CD4-positive, alpha-beta T cell (primary cell): ENCODE data around the gene PLEKHA5. TPM values are rescaled to one million over a fixed set of nuclear protein-coding genes. Genes with fewer than 3 reads are reported as not detected.

ENCODE experiments used
- ATAC-seq: fragments of 200-7000 bp; cut with Tn5 transposase; one replicate; pipeline ENCODE4 v1.10.0; 2022; ENCODE audit warnings: mild to moderate bottlenecking; ENCODE audit not compliant: poor library complexity
- CTCF ChIA-PET: fragments of 350-600 bp; sonication (Branson Sonifier 250); formaldehyde crosslinking; loops from one replicate; lab custom pipeline; 2021; ENCODE audit warnings: antibody characterized with exemption, inconsistent platforms; lab: Charles Lee
- POLR2A ChIA-PET: fragments of 350-600 bp; sonication (Branson Sonifier 250); formaldehyde crosslinking; loops from one replicate; lab custom pipeline; 2021; ENCODE audit warnings: antibody characterized with exemption, inconsistent platforms; lab: Charles Lee
- DNase-seq, 14 experiments: peaks; one replicate each; pipeline ENCODE4 v3.0.0-alpha.2; 2013 to 2020; ENCODE audit warnings: mixed read lengths in 2 of 14
- H3K27ac ChIP-seq, 2 donors: one replicate each; pipeline versions ENCODE4 v1.5.1 to v1.7.0; 2013; ENCODE audit warnings: low read length in 2 of 2, low read depth in 1 of 2, mild to moderate bottlenecking in 1 of 2
- H3K27me3 ChIP-seq, 2 experiments: 1 replicate in 1 of 2; 2 replicates in 1 of 2; pipeline versions ENCODE4 v1.6.1 to v1.7.0; 2013; ENCODE audit warnings: low read length in 2 of 2, control low read depth in 1 of 2, mild to moderate bottlenecking in 1 of 2, moderate library complexity in 1 of 2; ENCODE audit not compliant: insufficient read depth in 2 of 2, control insufficient read depth in 1 of 2
- H3K36me3 ChIP-seq: one replicate; pipeline ENCODE4 v1.6.1; 2013; ENCODE audit warnings: low read length, control low read depth; ENCODE audit not compliant: insufficient read depth
- H3K4me1 ChIP-seq: one replicate; pipeline ENCODE4 v1.6.1; 2013; ENCODE audit warnings: low read length, control low read depth; ENCODE audit not compliant: insufficient read depth
- H3K4me3 ChIP-seq: one replicate; pipeline ENCODE4 v1.5.1; 2013; ENCODE audit warnings: mild to moderate bottlenecking, low read length, moderate library complexity
- H3K9me3 ChIP-seq, 2 experiments: 1 replicate in 1 of 2; 2 replicates in 1 of 2; pipeline versions ENCODE4 v1.6.1 to v1.7.0; 2013; ENCODE audit warnings: low read length in 2 of 2, mild to moderate bottlenecking in 2 of 2, control low read depth in 1 of 2, moderate library complexity in 1 of 2; ENCODE audit not compliant: control insufficient read depth in 1 of 2, insufficient read depth in 1 of 2
- H3K27ac Mint-ChIP-seq: one replicate; pipeline ENCODE4 v1.8.0; 2020; ENCODE audit warnings: mixed read lengths
- H3K27me3 Mint-ChIP-seq: one replicate; pipeline ENCODE4 v1.8.0; 2021; ENCODE audit warnings: mixed read lengths
- H3K36me3 Mint-ChIP-seq: one replicate; pipeline ENCODE4 v1.8.0; 2021; ENCODE audit warnings: low read depth, mixed read lengths
- H3K4me1 Mint-ChIP-seq: one replicate; pipeline ENCODE4 v1.8.0; 2021; ENCODE audit warnings: low read depth, mixed read lengths
- H3K4me3 Mint-ChIP-seq: one replicate; pipeline ENCODE4 v1.8.0; 2020; ENCODE audit warnings: mild to moderate bottlenecking, mixed read lengths
- H3K9me3 Mint-ChIP-seq: one replicate; pipeline ENCODE4 v1.8.0; 2020; ENCODE audit warnings: mixed read lengths
- intact Hi-C, 2 experiments: fragments of 100-400 bp; cut with DNase I in 1 of 2; cut with micrococcal nuclease in 1 of 2; formaldehyde crosslinking; loops; one replicate each; pipeline versions ENCODE4 v1.15.1 to v1.9.0; 2023 to 2025; cut with DNase I, micrococcal nuclease
- total RNA-seq, 174 experiments: library from RNA in 2 of 174; stranded (reverse) in 2 of 174; gene quantifications; one replicate each; pipeline ENCODE4 v1.2.3 and lab custom pipeline; 2021 to 2026
- TF ChIP-seq, protein P1 (sequence below): fragments of 200-600 bp; IDR thresholded peaks from one replicate; pipeline ENCODE4 v1.8.0; 2022; ENCODE audit warnings: antibody characterized with exemption, mild to moderate bottlenecking

The PLEKHA5 gene
- total RNA-seq, 2 experiments from 2014 or later = 4.5 to 5.4 TPM

DNA sequence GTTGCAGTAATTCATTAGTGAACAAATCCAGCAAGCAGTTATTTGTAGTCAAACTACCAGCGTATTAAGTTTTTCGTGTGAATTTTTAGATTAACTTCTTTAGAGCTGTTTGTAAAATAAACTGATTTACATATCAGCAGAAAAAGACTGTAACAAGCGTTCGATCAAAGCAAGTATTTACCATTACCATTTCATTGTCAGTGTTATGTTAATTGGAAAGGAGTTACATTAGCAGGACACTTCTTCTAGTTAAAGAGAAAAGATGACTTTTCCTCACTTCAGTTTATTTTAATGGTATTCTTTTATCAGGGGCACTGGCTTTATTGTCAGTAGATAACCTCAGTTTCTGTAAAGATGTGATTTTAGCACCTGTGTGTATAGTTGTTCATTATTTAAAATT is 158.6 kb downstream of the PLEKHA5 start:
- H3K4me3 ChIP-seq = no peak overlapping the region
- intact Hi-C loops = loop anchor here in 1 of 2 experiments (5.0 kb wide), 2 partner anchors 106 to 426 kb away; no protein-coding TSS in a partner anchor
- H3K9me3 ChIP-seq = no peaks in the 10 kb centered on the region
- H3K27me3 Mint-ChIP-seq = no peaks in the 10 kb centered on the region
- no peak overlapping the region for H3K4me3 Mint-ChIP-seq
- no peaks in the 10 kb centered on the region for H3K9me3 Mint-ChIP-seq
- DNase-seq = no peak
- H3K27ac Mint-ChIP-seq = no peak overlapping the region
- ChIA-PET POLR2A (no interaction called here), CTCF (no interaction called here)
- no peaks in the 10 kb centered on the region for H3K27me3 ChIP-seq
- no peaks in the 10 kb centered on the region for H3K36me3 Mint-ChIP-seq
- no peaks in the 10 kb centered on the region for H3K4me1 ChIP-seq
- TF ChIP-seq, protein P1, sequence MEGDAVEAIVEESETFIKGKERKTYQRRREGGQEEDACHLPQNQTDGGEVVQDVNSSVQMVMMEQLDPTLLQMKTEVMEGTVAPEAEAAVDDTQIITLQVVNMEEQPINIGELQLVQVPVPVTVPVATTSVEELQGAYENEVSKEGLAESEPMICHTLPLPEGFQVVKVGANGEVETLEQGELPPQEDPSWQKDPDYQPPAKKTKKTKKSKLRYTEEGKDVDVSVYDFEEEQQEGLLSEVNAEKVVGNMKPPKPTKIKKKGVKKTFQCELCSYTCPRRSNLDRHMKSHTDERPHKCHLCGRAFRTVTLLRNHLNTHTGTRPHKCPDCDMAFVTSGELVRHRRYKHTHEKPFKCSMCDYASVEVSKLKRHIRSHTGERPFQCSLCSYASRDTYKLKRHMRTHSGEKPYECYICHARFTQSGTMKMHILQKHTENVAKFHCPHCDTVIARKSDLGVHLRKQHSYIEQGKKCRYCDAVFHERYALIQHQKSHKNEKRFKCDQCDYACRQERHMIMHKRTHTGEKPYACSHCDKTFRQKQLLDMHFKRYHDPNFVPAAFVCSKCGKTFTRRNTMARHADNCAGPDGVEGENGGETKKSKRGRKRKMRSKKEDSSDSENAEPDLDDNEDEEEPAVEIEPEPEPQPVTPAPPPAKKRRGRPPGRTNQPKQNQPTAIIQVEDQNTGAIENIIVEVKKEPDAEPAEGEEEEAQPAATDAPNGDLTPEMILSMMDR = no peak
- no peak for ATAC-seq
- peaks cover 3% of the 10 kb centered on the region for H3K36me3 ChIP-seq
- H3K27ac ChIP-seq = no peak overlapping the region
- H3K4me1 Mint-ChIP-seq = no peaks in the 10 kb centered on the region

DNA sequence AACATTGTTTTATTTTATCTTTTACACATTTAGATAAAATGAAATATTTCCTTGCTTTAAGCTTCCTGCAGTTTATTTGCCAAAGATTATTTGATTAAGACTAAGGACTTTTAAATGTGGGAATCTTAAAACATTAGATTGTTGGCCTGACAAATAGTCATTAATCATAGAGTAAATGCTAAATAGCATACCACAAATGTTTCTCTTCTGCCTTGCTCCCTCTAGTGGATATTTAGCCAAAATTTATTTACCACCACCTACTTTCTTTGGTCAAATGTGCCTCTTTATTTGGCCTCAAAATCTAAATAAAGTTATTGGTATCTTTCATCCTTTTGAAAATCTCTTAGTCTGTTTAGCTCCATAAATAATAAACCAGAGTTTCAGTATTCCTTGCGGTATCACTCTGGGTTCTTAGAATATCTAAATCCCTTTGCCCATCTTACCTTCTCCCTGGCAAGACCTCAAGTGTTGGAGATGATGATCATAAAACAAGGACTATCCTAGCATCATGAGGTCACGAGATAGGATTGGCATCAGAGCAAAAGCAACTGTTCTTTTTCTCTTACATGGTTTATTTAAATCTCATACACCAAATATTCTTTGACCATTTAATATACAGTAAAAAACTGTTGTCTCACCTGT is 159.2 kb downstream of the PLEKHA5 start:
- H3K27ac ChIP-seq = no peak overlapping the region
- POLR2A ChIA-PET = no interaction called here
- no peaks in the 10 kb centered on the region for H3K36me3 ChIP-seq
- ATAC-seq = no peak
- H3K4me1 ChIP-seq = no peaks in the 10 kb centered on the region
- Mint-ChIP-seq H3K36me3 (no peaks in the 10 kb centered on the region), H3K27me3 (no peaks in the 10 kb centered on the region), H3K4me1 (no peaks in the 10 kb centered on the region), H3K4me3 (no peak overlapping the region), H3K27ac (no peak overlapping the region), H3K9me3 (no peaks in the 10 kb centered on the region)
- CTCF ChIA-PET = no interaction called here
- TF ChIP-seq, protein P1 = peak; percentile 69
- peak in 3 of 14 experiments; percentile 29 to 31 (median 30) for DNase-seq
- no peak overlapping the region for H3K4me3 ChIP-seq
- intact Hi-C loops = loop anchor here in 1 of 2 experiments (5.0 kb wide), 2 partner anchors 106 to 426 kb away; no protein-coding TSS in a partner anchor
- no peaks in the 10 kb centered on the region for H3K27me3 ChIP-seq
- H3K9me3 ChIP-seq = no peaks in the 10 kb centered on the region

DNA sequence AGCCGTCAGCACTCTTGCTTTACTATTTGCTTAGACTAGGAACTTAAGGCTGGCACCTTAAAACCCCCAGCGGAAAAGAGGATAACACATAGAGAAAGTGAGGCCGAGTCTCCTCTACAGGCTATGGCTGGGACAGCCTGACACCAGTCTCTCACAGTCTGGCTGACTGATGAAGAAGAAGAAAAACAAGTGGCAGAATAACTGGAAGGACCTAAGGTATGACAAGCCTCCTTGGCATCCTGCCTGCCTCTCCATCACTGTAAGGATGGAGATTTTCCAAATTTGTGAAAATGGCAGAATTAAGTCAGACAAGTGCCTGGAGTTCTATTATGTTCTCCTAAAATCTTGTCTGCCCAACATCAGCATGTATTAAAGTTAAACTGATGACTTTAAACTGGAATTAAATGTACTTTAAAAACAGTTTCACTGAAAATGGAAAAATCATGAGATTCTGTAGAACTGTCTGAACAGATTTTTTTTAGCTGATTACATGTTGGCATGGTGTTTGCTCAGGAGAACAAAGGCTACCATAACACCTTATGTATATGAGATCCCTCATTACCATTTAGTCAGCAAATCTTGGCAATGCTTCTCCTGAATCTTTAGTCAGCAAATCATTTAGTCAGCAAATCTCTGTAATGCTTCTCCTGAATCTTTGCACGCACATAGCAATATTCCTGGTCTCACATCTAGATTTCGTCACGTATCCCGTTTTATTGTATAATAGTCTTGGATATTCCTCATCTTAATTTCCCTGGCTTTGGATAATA is 169.5 kb downstream of the PLEKHA5 start:
- TF ChIP-seq, protein P1 = no peak
- no peak overlapping the region for H3K4me3 ChIP-seq
- no peak for ATAC-seq
- intact Hi-C loops = loop anchor here in 1 of 2 experiments (10.0 kb wide), 1 partner anchor 114 kb away; no protein-coding TSS in a partner anchor
- DNase-seq = no peak
- POLR2A ChIA-PET = no interaction called here
- Mint-ChIP-seq H3K9me3 (no peaks in the 10 kb centered on the region), H3K4me3 (no peak overlapping the region), H3K4me1 (no peaks in the 10 kb centered on the region), H3K36me3 (no peaks in the 10 kb centered on the region), H3K27ac (no peak overlapping the region), H3K27me3 (no peaks in the 10 kb centered on the region)
- no peak overlapping the region for H3K27ac ChIP-seq
- H3K9me3 ChIP-seq = no peaks in the 10 kb centered on the region
- CTCF ChIA-PET = interaction anchor here (0.6 kb wide), 1 partner anchor 10 kb away, joined by 3 read pairs; no protein-coding TSS in a partner anchor
- no peaks in the 10 kb centered on the region for H3K4me1 ChIP-seq
- H3K36me3 ChIP-seq = no peaks in the 10 kb centered on the region
- no peaks in the 10 kb centered on the region for H3K27me3 ChIP-seq
